GM21515 (cell line): ENCODE results near the gene MRPL19.

ENCODE experiments used
- ATAC-seq: cut with Tn5 transposase; IDR thresholded peaks from one replicate; pipeline ENCODE4 v1.9.1; 2021; ENCODE audit not compliant: unreplicated experiment

Gene MRPL19

DNA sequence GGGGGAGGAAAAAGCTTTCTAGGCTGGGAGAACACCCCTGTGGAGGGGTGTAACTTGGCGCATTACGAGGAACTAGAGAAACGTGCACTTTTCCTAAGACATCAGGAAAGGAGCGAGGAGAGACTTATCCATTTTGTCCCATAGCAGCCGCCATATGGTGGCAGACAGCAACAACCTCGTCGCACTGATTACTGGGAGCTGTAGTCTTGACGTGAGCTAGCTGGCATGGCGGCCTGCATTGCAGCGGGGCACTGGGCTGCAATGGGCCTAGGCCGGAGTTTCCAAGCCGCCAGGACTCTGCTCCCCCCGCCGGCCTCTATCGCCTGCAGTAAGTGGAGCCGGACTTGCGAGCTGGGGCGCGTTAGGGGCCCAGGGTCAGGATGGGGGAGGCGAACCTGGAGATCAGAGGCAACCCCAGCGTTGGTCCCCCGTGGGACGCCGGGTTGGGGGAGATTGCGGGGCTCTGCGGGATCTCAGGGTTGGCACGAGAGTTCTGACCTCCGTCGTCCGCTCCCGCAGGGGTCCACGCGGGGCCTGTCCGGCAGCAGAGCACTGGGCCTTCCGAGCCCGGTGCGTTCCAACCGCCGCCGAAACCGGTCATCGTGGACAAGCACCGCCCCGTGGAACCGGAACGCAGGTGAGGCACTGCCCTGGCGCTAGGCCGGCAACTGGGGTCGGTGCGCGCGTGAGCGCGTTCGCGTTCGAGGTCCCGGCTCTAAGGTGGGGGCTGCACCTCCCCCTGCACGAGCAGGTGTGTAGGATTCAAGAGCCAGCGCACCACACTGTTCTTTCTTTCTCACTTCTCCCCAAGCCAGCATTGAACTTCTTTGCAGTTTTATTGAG lies at the start of gene MRPL19:
Gene MRPL19 (plus strand): TSS at position 201 of the 843 bp plus-strand sequence. CDS start 25 bp downstream, at position 226.
- peak; percentile 97 for ATAC-seq

DNA sequence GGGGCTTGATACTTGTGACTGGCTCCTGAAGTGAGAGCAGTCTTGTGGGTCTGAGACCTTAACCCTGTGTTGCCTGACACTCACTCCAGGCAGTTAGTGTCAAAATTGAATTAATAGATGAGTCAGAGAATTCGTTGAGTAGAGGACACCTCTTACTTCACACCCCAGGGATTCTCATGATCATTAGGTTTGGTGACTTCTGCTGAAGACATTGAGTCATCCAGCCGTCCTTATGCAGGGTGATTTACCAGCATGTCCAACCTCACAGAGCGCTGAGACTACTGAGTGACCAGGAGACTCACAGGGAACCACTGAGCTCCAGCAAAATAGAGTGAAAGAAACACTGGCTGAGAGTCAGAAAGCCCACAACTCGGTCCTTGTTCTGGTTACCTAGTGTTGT lies 49.8 kb upstream of the MRPL19 start:
- ATAC-seq = no peak

DNA sequence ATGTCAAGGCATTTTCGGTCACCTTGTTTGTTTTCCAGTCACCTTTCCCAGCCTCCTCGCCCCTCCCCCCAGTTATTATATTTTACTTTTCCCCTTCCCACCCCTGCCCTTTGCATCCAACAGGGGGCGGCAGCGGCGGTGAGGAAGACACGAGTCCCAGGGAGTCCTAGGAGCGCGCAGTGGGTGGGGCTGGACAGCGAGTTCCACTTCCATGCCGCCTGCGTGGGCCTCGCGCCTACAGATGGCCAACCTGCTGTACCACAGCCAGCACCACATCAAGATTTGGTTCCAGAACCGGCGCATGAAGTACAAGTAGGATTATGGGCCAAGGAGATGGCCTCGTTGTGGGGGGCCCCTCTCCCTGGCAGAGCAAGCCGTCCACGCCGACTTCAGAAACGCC lies 48.6 kb upstream of the MRPL19 start:
- ATAC-seq = no peak

DNA sequence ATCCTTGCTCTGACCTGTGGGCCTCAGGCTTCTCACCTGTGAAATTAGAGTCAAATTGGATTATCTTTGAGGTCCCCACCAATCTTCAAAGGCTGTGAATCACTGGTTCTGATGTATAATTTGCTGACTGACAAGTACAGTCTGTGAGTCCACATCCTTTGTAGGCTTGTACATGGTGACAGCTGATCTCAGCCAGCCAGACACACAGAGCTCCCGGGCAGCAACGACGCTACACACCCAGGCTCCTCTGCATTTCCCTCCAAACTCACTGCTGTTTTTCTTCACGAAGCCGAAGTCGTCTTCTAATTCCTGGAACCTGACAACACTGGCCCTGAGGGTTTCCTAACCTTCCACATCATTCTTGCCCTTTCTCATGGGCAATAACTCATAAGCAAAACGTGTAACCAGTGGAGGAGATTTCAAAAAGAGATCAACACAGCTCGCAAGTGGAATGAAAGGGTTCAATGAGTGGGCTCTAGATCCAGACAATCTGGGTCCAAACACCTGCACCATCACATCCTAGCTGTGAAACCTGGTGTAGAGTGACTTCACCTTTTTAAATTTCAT lies 47.9 kb upstream of the MRPL19 start:
- ATAC-seq = no peak

DNA sequence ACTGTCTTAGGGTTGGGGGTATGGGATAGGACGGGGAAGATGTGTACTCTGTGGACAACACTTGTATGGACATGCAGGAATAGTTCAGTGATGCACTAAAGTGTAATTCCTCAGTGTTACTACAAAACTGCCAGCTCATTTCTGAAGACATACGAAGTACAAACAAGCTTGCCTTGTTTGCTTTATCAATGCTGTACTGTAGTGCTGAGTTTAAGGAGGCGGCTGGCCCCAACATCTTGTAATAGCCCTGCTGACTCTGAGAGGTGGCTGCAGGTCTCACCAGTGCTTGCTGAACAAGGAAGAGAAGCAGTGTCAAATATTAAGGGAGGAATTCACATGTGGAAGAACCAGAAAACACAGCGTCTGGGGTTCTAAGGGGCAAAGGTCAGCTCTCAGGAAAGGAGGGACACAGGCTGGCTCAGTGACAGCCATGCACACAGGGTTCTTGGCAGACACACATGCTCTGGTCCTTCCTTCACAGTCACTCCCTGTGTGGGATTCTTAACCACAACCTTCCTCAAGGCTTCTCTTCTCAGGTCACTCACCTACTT lies 46.0 kb upstream of the MRPL19 start:
- no peak for ATAC-seq

DNA sequence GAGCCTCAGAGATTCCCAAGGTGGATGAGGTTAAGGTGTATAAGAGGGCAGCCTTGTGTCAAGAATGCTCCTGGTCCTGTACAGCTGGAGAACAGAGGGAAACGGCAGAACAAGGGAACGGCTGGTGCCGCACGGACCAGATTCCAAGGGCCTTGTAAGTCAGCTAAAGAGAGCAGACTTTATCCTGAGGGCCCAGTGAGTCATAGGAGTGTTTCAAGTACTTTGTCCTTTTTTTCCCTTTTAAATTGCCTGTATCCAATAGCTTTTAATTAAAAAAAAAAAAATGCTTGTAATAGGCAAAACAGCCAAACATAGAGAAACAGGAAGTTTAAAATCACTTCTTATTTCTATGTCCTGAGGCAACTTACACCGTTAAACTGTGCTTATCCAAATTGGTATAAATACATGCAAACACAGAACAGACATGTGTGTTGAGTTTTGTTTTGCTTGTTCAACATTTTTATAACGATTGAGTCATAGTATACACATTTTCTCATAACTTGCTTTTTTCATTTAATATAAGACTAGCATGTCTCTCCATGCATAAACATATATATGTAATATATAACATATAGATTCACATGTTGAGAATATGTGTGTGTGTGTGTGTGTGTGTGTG lies 43.8 kb upstream of the MRPL19 start:
- ATAC-seq = no peak

DNA sequence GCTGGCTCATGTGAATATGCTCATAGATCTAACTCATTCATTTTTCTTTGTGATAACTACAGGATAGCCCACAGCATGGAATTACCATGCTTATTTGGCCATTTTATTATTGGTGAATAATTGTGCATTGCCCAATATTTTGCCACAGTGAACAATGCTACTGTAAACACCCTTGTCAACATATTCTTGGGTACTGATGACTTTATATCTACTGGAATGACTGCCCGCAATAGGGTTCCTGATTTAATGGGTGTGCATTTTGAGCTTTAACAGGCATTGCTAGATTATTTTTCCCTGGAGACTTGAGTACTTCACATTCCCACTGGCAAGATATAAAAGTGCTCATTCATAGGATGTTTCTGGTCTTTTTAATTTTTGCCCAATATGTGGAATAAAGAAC lies 43.1 kb upstream of the MRPL19 start:
- no peak for ATAC-seq

DNA sequence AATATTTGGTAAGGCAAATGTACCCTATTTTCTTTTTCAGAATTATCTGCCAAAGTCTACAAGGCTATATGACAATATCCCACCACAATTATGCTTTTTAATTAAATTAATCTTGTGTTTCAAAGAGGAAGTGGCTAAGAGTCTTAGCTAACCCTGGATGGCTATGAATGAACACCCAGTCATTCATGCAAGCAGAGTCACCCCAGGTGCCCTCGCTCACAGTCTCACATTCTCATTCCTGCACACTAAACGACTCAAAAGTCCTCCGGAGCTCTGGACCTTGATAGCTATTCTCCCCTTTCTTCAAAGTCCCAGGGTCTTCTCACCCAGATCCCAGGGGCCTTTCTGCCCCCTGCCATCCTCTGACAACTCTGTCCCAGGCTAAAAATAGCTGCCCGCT lies 42.1 kb upstream of the MRPL19 start:
- no peak for ATAC-seq

DNA sequence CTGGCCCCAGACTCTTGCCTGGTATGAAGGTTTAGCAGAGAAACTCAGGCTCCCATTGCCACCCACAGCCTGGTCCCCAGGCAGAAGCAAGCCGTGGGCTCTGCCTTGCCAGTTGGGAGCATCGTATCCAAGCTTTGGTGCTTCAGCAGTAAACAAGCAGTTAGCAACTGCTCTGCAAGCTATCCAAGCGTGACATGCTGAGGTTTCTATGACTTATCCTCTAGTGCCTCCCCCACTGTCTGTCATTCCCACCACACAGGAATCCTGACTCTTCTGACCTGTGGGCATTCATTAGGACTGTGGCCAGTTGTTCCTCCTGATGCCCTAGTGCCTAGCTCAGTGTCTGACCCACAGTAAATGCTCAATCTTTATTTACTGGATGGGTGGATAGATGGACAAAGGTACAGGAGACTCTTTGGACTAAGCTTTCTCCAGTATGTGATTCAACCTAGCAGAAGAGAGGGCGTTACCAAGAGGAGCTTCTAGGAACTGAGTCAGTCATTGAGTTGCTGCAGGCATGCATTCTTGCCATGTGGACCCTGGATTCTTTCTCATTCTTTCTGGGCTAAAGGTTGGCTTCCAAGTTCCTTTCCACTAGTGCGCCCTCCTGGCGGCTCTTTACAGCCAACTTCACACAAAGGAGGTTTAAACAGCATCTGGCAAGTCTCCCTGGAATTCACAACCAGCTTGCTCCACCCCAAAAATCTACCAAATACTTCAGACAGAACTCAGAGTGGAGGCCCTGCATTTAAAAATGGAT lies 40.6 kb upstream of the MRPL19 start:
- no peak for ATAC-seq

DNA sequence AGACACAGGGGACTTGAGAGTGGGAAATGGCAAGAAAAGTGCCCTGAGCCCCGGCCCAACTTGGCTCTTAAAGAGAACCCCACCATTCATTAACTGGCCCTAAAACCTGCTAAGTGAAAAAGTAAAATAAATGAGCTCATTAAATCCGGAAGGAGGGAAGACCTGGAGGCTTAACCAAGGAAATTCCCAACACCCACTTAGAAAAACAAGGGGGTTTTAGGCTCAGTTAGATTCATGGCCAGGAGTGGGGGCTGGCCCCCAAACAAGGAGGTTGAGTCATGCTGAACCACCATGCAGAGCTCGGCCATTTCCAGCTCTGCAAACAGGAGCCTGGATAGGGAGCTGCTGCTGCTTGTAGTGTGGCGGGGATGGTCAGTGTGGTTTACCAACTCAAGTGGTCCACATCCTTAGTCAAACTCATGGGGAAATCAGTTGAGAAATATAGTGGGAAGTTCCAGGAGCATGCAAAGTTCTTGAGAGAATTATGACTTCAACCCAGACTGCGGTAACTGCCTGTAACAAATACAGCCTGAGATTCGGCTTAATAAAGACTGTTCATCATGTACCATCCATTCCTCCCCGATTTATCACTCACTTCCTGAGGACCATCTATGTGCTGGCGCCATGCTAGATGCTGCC lies 39.7 kb upstream of the MRPL19 start:
- no peak for ATAC-seq

DNA sequence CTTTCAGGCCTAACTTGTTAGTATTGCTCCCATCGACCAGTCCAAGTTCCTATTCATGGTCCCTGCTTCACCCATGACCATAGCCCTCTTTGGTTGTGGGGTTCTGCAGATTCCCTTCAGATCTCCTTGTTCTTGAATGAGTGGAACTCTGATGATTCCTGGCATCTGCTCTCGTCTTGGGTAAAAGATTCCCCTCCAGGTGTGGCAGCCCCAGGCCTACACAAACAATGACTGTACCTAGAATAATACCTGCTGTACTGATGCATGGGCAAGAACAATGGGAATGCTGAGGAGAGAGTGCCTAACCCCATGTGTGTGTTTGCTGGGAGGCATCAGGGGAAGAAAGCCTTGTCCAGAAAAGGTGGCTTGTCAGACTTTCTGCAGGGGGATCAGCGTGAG lies 39.2 kb upstream of the MRPL19 start:
- ATAC-seq = no peak

DNA sequence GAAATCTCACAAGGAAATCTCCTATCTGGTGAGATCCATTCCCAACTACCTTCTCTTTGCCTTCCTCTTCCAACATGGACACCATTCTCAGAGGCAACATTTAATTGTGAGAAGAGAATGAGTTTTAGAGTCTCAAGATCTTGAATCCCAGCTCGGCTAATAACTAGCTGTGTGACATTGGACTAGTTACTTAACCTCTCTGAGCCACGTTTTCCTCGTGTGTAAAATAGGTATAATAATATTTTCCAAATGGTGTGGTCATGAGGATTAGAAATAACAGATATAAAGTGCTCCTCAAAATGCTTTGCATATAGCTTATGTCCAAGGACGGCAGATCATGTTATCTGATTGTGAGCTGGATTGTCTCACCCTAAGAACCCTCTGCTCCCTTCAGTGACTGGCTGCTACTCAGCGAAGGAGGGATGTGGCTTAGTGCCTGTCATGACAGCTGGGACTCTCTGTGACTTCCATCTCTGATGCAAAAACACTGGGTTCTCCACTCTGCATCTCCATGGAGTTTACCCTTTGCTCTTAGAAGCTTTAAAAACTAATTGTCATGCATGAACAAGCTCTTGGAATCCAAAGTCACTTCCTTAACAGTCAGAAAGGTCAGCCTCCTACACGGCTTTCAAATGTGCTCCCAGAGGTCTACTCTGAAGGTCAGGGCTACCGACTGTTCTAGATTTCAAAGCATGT lies 38.4 kb upstream of the MRPL19 start:
- no peak for ATAC-seq

DNA sequence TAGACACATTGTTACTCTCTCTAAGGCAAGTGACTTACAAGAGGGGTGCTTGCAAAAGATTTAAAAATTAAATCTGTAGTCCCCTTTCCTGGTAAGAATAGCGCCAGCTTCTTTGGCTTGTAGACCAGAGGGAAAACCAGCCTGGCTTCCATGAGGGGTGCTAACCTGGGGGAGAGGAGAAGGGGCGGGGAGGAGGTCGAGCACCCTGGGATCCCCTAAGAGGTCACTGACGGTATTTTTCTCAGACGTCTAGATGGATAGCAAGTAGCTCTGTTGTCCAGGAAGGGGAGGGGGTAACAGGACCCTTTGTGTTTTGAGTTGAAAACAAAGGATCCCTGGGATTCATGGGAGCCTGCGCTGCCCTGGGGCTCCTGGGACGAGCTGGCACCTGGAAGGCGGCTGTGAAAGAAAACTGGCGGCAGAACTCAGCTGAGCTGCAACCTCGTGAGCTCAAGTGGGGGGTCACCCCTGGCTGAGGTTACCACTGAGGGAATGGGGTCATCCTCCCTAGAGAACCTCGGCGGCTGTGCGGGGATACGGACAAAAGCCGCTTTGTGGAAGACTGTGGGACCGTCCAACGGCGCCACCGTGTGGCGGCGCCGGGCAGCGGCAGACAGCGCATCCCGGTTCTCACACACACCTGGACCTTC lies 37.8 kb upstream of the MRPL19 start:
- ATAC-seq = peak; percentile 79

DNA sequence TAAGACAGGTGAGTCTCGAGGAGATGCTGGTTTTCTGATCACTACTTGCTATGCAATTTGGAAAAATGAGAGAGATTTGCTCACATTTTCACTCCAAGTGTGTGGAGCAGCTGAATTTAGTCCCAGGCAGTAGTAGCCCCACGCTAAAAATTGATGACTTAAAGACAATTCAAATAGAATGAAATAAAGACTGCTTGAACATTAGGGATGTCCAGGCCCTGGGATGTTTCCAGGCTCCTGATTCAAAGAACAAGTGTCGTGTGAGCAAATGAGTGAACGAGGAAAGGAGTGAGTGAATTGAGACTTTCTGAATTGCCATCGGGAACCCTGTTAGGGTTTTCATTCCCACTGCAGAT lies 37.3 kb upstream of the MRPL19 start:
- no peak for ATAC-seq

DNA sequence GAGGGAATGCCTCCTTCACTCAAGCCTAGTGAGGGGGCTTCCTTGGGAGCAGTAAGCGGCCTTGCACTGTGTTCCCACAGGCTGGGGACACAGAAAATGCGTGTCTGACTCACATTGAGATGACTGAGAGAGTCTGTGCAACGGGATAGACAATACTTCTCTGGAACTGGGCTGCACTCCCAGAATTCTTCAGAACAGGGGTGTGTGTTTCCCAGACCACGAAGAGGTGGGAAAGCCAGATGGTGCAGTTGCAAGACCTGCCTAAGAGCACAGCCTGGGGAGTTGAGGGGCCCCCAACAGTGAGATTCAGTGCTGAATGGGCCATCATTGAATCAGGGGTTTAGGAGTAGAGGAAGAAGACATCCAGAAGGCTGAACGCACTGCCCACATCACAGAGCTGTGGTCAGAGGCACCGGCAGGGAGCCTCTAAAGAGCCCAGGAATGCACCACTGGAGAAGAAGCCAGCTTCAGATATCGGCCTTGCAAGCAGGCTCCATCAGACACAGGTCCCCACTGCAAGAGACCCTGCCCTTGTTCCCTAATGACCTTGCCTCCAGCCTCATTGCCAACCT lies 36.6 kb upstream of the MRPL19 start:
- ATAC-seq = no peak

DNA sequence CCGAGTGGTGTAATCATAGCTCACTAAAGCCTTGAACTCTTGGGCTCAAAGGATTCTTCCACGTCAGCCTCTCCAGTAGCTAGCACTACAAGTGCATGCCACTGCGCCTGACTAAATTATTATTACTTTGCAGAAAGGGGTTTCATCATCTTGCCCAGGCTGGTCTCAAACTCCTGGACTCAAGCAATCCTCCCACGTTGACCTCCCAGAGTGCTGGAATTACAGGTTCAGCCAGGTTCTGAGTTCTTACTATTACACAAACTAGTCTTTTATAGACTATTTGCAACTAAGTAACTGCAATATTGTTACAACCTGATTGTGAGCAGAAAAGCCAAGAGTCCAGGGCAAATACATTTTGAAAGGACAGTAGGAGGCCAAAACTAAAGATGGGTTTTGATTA lies 35.9 kb upstream of the MRPL19 start:
- no peak for ATAC-seq

DNA sequence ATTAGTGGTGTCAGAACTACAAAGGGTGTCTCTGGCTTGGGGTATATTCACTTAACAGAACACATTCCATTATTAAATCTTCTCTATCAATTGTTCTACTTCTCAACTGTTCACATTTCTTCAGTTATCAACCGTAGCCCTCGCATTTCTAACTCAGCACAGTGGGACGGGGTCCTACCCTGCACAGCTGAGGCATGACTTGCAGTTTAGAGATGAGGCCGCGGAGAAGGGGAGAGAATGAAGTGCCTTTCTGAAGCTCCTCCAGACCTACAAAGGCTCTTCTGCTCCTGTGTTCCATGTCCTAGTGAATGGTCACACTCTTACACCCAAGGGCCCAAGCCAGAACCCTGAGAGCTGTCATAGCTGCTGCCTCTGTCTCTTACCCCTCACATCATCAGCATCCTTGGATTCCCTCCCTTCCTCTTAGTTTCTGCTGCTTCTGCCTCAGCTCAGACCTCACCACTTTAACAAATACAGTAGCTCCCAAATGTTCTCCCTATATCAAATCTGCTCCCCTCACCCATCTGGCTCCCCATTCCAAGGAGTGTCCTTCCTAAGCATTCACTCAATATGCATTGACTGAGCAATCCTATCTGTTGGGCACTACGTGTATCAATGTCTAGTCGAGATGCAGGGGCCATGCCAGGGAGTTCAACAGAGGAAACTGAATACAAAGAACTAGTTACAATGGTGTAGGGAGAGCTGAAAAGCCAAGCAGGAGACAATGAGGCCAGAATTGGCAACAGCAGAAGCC lies 34.3 kb upstream of the MRPL19 start:
- ATAC-seq = no peak

DNA sequence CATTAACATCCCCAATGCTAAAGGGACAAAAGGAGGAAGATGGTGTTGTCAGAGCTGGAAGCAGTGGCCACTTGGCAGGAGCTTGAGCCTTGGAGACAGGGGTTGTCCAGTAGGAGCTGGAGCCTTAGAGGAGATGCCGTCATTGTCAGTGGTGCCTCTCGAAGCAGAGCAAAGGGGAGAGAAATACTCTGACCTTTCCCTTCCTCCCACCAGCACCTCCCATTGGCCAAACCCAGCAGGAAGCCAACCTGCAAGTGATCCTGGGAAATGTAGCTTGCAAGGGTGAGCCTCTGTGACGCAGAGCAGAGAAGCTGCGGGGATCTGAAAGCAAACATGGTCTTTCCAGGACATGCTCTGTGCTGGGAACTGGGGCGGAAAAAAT lies 33.7 kb upstream of the MRPL19 start:
- ATAC-seq = no peak

DNA sequence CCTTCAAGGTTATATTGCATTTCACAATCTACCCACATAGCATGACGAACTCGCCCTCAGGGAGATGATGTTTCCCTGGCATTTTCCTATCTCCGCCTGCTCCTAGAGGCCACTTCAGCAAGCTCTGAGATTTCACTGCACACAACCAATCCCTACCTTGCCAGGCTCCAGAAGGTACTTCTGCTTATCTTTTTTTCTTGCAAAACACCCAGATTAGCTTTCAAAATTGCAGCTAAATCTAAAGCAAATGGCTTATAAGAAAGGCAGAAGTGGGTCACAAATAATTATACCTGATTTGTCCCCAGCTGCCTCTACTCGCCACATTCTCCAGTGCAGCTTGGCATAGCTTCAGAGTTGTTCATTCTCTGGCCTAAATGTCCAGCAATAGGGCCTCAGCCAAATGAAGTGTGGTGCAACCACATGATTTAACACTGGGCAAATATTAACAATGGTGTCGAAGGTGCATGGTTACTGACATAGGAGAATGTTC lies 32.4 kb upstream of the MRPL19 start:
- ATAC-seq = no peak
